Fibroblast of lung (primary cell): ENCODE data around the gene CEP128. TPM values are rescaled to one million over a fixed set of nuclear protein-coding genes. Genes with fewer than 3 reads are reported as not detected.

Experiments
- DNase-seq, 2 donors: peaks; one replicate each; pipeline versions ENCODE4 v3.0.0 to v3.0.0-alpha.2; 2010; ENCODE audit warnings: low read depth in 2 of 2
- H2AFZ ChIP-seq: 2 replicates; pipeline ENCODE4 v1.5.1; 2012; ENCODE audit warnings: low read length, control low read depth, inconsistent platforms
- H3K27ac ChIP-seq: 2 replicates; pipeline ENCODE4 v1.5.1; 2011; ENCODE audit warnings: low read length, control low read depth; ENCODE audit not compliant: insufficient read depth
- H3K27me3 ChIP-seq: 2 replicates; pipeline ENCODE4 v1.5.1; 2011; ENCODE audit warnings: mild to moderate bottlenecking, low read length; ENCODE audit not compliant: control insufficient read depth, insufficient read depth
- H3K36me3 ChIP-seq: 2 replicates; pipeline ENCODE4 v1.5.1; 2011; ENCODE audit warnings: low read length; ENCODE audit not compliant: control insufficient read depth, insufficient read depth
- H3K4me1 ChIP-seq: 2 replicates; pipeline ENCODE4 v1.5.1; 2011; ENCODE audit warnings: low read length; ENCODE audit not compliant: control insufficient read depth, insufficient read depth; ENCODE audit errors: extremely low read depth
- H3K4me2 ChIP-seq: 2 replicates; pipeline ENCODE4 v1.5.1; 2011; ENCODE audit warnings: low read length, control low read depth; ENCODE audit not compliant: insufficient read depth; ENCODE audit errors: extremely low read depth
- H3K4me3 ChIP-seq, 4 experiments: fragments of 200-600 bp in 1 of 4; sonication (generic) in 1 of 4; replicated peaks in 1 of 4; 2 replicates each; pipeline ENCODE4 v1.5.1; 2011 to 2016; ENCODE audit warnings: low read length in 4 of 4, low read depth in 3 of 4, mild to moderate bottlenecking in 3 of 4, control low read depth in 2 of 4, inconsistent platforms in 1 of 4, mixed read lengths in 1 of 4; ENCODE audit not compliant: insufficient read depth in 1 of 4; ENCODE audit errors: control extremely low read depth in 1 of 4
- H3K79me2 ChIP-seq: 2 replicates; pipeline ENCODE4 v1.5.1; 2012; ENCODE audit warnings: mild to moderate bottlenecking, low read length, inconsistent platforms; ENCODE audit not compliant: control insufficient read depth, insufficient read depth
- H3K9ac ChIP-seq: 2 replicates; pipeline ENCODE4 v1.5.1; 2011; ENCODE audit warnings: mild to moderate bottlenecking, low read length, control low read depth; ENCODE audit not compliant: insufficient read depth
- H3K9me3 ChIP-seq: 2 replicates; pipeline ENCODE4 v1.5.1; 2012; ENCODE audit warnings: low read depth, low read length; ENCODE audit not compliant: control insufficient read depth, insufficient read depth
- H4K20me1 ChIP-seq: 2 replicates; pipeline ENCODE4 v1.5.1; 2011; ENCODE audit warnings: low read length; ENCODE audit not compliant: control insufficient read depth, insufficient read depth; ENCODE audit errors: extremely low read depth
- CTCF ChIP-seq, 2 donors: IDR thresholded peaks in 1 of 2; conservative IDR thresholded peaks in 1 of 2; 1 replicate in 1 of 2; 2 replicates in 1 of 2; pipeline ENCODE4 v1.5.1; 2011 to 2012; ENCODE audit warnings: low read length in 2 of 2, control low read depth in 1 of 2, inconsistent platforms in 1 of 2, low read depth in 1 of 2, mild to moderate bottlenecking in 1 of 2
- EZH2 ChIP-seq: IDR thresholded peaks from 2 replicates; pipeline ENCODE4 v1.5.1; 2012; ENCODE audit warnings: low read length, control low read depth, mild to moderate bottlenecking; ENCODE audit errors: missing control alignments
- polyA plus RNA-seq, 2 donors: library from polyadenylated mRNA; depleted of rRNA in 1 of 2; stranded (reverse) in 1 of 2; unstranded in 1 of 2; fragments of >200 nt; gene quantifications; 2 replicates each; pipeline ENCODE4 v1.2.1, GENCODE V29; 2011 to 2012; ENCODE audit warnings: missing spikeins in 1 of 2
- total RNA-seq: library from RNA; depleted of rRNA; stranded (reverse); fragments of >200 nt; gene quantifications from 2 replicates; pipeline ENCODE4 v1.2.1, GENCODE V29; 2014

The CEP128 gene
- total and polyA plus RNA-seq, 2 donors (not counting 1 experiment from before 2014, with no cell fraction given): 1.3 to 7.8 TPM

GRCh38 chr14:80973931-80974641 is 32.5 kb upstream of the CEP128 start:
- Histone ChIP-seq H3K4me1 (no peaks in the 10 kb centered on the region), H3K4me2 (no peak overlapping the region), H3K9ac (no peak overlapping the region), H2AFZ (no peak overlapping the region), H3K4me3 (no peak overlapping the region), H3K9me3 (no peaks in the 10 kb centered on the region), H3K27ac (no peak overlapping the region), H4K20me1 (no peaks in the 10 kb centered on the region), H3K79me2 (no peaks in the 10 kb centered on the region), H3K27me3 (no peaks in the 10 kb centered on the region), H3K36me3 (no peaks in the 10 kb centered on the region)
- TF ChIP-seq CTCF (conservative IDR thresholded peaks at IDR 0.05 in 1 of 2, IDR thresholded peaks at IDR 0.05 in 1 of 2; ENCODE audit: low read depth in 1 of 2, low read length in 2 of 2): no peak
- no peak for TF ChIP-seq EZH2
- peak; percentile 15 to 89 for DNase-seq

GRCh38 chr14:80965037-80965436 is 23.5 kb upstream of the CEP128 start:
- DNase-seq: no peak
- Histone ChIP-seq H3K9ac (no peak overlapping the region), H3K79me2 (no peaks in the 10 kb centered on the region), H4K20me1 (no peaks in the 10 kb centered on the region), H3K27ac (no peak overlapping the region), H3K4me2 (no peak overlapping the region), H3K27me3 (no peaks in the 10 kb centered on the region), H2AFZ (no peak overlapping the region), H3K4me3 (no peak overlapping the region), H3K36me3 (no peaks in the 10 kb centered on the region), H3K4me1 (no peaks in the 10 kb centered on the region), H3K9me3 (no peaks in the 10 kb centered on the region)
- TF ChIP-seq CTCF (conservative IDR thresholded peaks at IDR 0.05 in 1 of 2, IDR thresholded peaks at IDR 0.05 in 1 of 2; ENCODE audit: low read depth in 1 of 2, low read length in 2 of 2) (no peak), EZH2 (no peak)

DNA sequence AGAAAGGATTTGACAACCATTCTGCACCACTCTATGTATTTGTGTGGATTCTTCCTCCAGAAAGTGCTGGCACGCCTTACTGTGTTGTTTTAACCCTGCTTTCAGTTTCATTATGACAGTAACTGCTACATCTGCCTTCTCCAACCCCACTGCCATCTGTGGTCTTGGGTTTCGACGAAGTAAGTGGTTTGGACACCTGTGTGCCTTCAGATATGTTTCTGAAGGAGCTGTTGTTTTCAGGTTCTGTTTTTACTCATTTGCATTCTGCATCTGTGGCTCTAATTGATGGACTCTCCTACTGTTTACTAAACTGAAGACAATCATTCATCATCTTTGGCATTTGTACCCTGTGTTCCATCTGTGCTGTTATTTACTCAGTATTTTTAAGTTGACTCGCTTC is 18.0 kb upstream of the CEP128 start:
- no peak for DNase-seq
- H2AFZ ChIP-seq: peak overlapping the region; percentile 12

More for the DNA sequence above, 18.0 kb upstream of the CEP128 start:
- TF ChIP-seq EZH2 (no peak), CTCF (conservative IDR thresholded peaks at IDR 0.05 in 1 of 2, IDR thresholded peaks at IDR 0.05 in 1 of 2; ENCODE audit: low read depth in 1 of 2, low read length in 2 of 2) (no peak)
- Histone ChIP-seq H3K9ac (no peak overlapping the region), H3K27ac (no peak overlapping the region), H3K4me1 (no peaks in the 10 kb centered on the region), H3K27me3 (peaks cover 22% of the 10 kb centered on the region), H4K20me1 (no peaks in the 10 kb centered on the region), H3K36me3 (no peaks in the 10 kb centered on the region), H3K4me2 (peak overlapping the region; percentile 17), H3K79me2 (no peaks in the 10 kb centered on the region), H3K9me3 (no peaks in the 10 kb centered on the region), H3K4me3 (no peak overlapping the region)
